ENCODE results near the gene PCLAF. TPM values are rescaled to one million over a fixed set of nuclear protein-coding genes. Genes with fewer than 3 reads are reported as not detected.
"Not testable (repeated sequence)": the region's sequence is repeated elsewhere in the genome, so short reads cannot be mapped to it uniquely, and the experiment has no call there.

PCLAF gene
- total RNA-seq, 4 donors from 2014 or later = 1.6 TPM; not detected in 3

GRCh38 chr15:64398575-64398974 is 17.3 kb upstream of the PCLAF start:
- Histone ChIP-seq H3K4me3 (no peak overlapping the region), H3K27ac (no peak overlapping the region), H3K9me3 (no peaks in the 10 kb centered on the region), H3K27me3 (no peaks in the 10 kb centered on the region), H3K36me3 (peaks cover 3 to 98% (median 33%) of the 10 kb centered on the region in 3 donors), H3K4me1 (no peaks in the 10 kb centered on the region)
- TF ChIP-seq POLR2A (IDR thresholded peaks at IDR 0.05) (no peak), EP300 (IDR thresholded peaks at IDR 0.05) (no peak)
- TF ChIP-seq, protein P1, sequence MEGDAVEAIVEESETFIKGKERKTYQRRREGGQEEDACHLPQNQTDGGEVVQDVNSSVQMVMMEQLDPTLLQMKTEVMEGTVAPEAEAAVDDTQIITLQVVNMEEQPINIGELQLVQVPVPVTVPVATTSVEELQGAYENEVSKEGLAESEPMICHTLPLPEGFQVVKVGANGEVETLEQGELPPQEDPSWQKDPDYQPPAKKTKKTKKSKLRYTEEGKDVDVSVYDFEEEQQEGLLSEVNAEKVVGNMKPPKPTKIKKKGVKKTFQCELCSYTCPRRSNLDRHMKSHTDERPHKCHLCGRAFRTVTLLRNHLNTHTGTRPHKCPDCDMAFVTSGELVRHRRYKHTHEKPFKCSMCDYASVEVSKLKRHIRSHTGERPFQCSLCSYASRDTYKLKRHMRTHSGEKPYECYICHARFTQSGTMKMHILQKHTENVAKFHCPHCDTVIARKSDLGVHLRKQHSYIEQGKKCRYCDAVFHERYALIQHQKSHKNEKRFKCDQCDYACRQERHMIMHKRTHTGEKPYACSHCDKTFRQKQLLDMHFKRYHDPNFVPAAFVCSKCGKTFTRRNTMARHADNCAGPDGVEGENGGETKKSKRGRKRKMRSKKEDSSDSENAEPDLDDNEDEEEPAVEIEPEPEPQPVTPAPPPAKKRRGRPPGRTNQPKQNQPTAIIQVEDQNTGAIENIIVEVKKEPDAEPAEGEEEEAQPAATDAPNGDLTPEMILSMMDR (IDR thresholded peaks at IDR 0.05) = no peak
- DNase-seq (ENCODE audit: low spot score in 2 of 2) = no peak
- WGBS, 2 donors = 93 to 97% methylated on average over 2 of the region's 2 CpGs

- H3K4me3 ChIP-seq = no peak overlapping the region
- H3K4me1 ChIP-seq = no peaks in the 10 kb centered on the region
- H3K27ac ChIP-seq = no peak overlapping the region
- H3K27me3 ChIP-seq = no peaks in the 10 kb centered on the region
- H3K9me3 ChIP-seq = no peaks in the 10 kb centered on the region
- TF ChIP-seq, protein P1 (IDR thresholded peaks at IDR 0.05) = no peak
- TF ChIP-seq POLR2A (IDR thresholded peaks at IDR 0.05) = no peak
- TF ChIP-seq EP300 (IDR thresholded peaks at IDR 0.05) = no peak
- no peak for DNase-seq (ENCODE audit: low spot score in 2 of 2)
- H3K36me3 ChIP-seq = peaks cover 3 to 98% (median 33%) of the 10 kb centered on the region in 3 donors
- WGBS, 2 donors = 92 to 94% methylated on average over 5 of the region's 5 CpGs
Measured at GRCh38 chr15:64396789-64397188, 15.5 kb upstream of the PCLAF start.

DNA sequence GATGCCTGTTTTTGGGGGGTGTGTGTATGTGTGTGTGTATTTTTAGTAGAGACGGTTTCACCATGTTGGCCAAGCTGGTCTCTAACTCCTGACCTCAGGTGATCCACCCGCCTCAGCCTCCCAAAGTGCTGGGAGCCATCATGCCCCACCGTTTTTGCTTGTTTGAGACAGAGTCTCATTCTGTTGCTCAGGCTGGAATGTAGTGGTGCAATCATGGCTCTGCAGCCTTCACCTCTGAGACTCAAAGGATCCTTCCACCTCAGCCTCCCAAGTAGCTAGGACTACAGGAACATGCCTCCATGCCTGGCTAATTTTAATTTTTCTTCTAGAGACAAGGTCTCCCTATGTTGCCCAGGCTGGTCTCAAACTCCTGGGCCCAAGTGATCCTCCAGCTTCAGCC is 11.2 kb upstream of the PCLAF start:
- WGBS, 2 donors = 82% methylated on average over 3 of the region's 3 CpGs
- DNase-seq (ENCODE audit: low spot score in 2 of 2); H3K9me3 ChIP-seq; H3K27ac ChIP-seq; H3K4me3 ChIP-seq; H3K27me3 ChIP-seq: not testable (repeated sequence)
- H3K4me1 ChIP-seq = peaks cover 0 to 14% (median 4%) of the 10 kb centered on the region in 4 donors
- H3K36me3 ChIP-seq = peaks cover 0 to 71% (median 16%) of the 10 kb centered on the region in 3 donors

DNA sequence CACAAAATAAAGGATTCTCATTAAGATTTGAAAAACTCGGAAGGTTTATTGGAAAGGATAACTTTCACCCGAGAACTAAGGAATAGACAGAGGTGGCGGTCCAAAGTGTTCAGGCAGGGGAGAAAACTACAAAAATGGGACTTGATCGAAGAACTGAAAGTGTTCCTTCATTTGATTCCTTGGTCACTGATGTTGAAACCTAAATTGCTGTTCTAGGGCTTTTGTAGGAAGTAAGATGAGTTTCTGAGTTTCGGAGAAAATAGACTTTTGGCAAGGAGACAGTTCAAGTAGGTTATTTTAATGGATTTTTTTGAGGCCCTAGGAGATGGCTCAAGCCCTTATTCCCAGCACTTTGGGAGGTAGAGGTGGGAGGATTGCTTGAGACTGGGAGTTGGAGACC is 7.8 kb upstream of the PCLAF start:
- H3K27me3 ChIP-seq = no peaks in the 10 kb centered on the region

GRCh38 chr15:64387562-64388168 is 6.4 kb upstream of the PCLAF start, which contains the start of gene TRIP4:
TSS of gene TRIP4 (plus strand) at chr15:64387836. CDS start at chr15:64387864, 28 bp downstream.
- Histone ChIP-seq H3K9me3 (no peaks in the 10 kb centered on the region), H3K36me3 (peaks cover 0 to 25% (median 0%) of the 10 kb centered on the region in 3 donors), H3K27me3 (no peaks in the 10 kb centered on the region), H3K4me1 (peaks cover 0 to 14% (median 4%) of the 10 kb centered on the region in 4 donors), H3K4me3 (peak within 1 kb of the TSS; percentile 55 to 79 (median 76)), H3K27ac (peak within 1 kb of the TSS in 3 of 4 donors; percentile 76 to 88 (median 83))
- WGBS, 2 donors = 1% methylated on average over 33 to 35 of the region's 35 CpGs
- peak; percentile 83 to 84 for DNase-seq (ENCODE audit: low spot score in 2 of 2)
- TF ChIP-seq, protein P1 (IDR thresholded peaks at IDR 0.05) = peak in 1 of 5 experiments; percentile 5
- TF ChIP-seq POLR2A (IDR thresholded peaks at IDR 0.05) (peak; percentile 30 to 45), EP300 (IDR thresholded peaks at IDR 0.05) (peak in 1 of 2 donors; percentile 84)

More for the DNA sequence above, 7.8 kb upstream of the PCLAF start:
- Histone ChIP-seq H3K27ac (no peak overlapping the region), H3K4me1 (peaks cover 0 to 14% (median 4%) of the 10 kb centered on the region in 4 donors), H3K36me3 (peaks cover 0 to 37% (median under 1%) of the 10 kb centered on the region in 3 donors), H3K4me3 (no peak overlapping the region), H3K9me3 (no peaks in the 10 kb centered on the region)
- TF ChIP-seq EP300 (IDR thresholded peaks at IDR 0.05) (no peak), POLR2A (IDR thresholded peaks at IDR 0.05) (no peak)
- TF ChIP-seq, protein P1 (IDR thresholded peaks at IDR 0.05) = no peak
- WGBS, 2 donors = 85 to 87% methylated on average over 5 of the region's 5 CpGs
- DNase-seq (ENCODE audit: low spot score in 2 of 2) = no peak
